A549 treated with AZD9567 at 1 μM for 4 hours (cell line): ENCODE measurements around the gene ZYG11B. TPM values are rescaled to one million over a fixed set of nuclear protein-coding genes. Genes with fewer than 3 reads are reported as not detected.

Experiments used
- total RNA-seq: library from RNA; stranded (reverse); fragments of 200-300 nt; extraction: Qiagen RNA extraction; gene quantifications from 5 replicates; pipeline ENCODE4 v1.2.3, GENCODE V29; 2022; ENCODE audit not compliant: insufficient read depth

The ZYG11B gene
- total RNA-seq = 4.4 to 7.0 TPM (median 6.5 TPM) in 5 replicates

DNA sequence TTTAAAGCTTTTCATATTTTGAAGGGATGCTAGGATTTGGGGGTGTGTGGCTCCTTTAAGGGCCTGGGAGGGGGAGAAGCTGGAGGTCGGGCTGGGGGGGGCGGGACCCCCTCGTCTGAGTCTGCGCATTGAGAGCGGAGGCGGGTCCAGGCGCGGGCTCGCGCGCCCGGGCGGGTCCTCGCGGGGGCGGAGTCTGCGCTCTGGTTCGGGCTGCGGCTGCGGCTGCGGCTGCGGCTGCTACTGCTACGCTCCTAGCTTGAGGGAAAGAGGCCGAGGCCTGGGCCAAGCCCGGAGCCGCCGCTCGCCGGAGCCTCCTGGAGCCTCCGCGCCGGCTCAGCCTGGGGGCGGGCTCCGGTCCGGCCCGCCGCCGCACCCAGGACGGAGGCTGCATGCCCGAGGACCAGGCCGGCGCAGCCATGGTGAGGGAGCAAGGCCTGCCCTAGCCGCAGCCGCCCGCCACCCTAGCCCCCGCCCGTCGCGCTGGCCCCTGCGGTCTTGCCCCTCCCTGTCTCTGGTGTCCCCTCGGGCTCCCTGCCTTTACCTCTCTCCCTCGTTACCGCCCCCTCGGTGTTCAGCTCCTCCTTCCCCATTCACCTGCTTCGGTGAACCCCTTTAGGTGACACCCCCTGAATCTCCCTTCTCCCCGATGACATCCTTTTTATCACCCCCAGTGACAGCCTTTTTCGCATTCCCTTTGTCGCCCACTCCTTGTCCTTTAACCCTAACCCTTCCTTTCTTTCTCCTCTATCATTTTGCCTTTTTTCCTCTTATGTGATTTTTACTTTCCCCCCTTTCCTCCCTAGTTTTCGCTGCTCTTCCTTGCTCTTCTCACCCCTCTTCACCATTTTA lies at the start of gene ZYG11B:
ZYG11B (plus strand) TSS at position 189 of the 849 bp plus-strand sequence; CDS start at position 390, 201 bp downstream.

DNA sequence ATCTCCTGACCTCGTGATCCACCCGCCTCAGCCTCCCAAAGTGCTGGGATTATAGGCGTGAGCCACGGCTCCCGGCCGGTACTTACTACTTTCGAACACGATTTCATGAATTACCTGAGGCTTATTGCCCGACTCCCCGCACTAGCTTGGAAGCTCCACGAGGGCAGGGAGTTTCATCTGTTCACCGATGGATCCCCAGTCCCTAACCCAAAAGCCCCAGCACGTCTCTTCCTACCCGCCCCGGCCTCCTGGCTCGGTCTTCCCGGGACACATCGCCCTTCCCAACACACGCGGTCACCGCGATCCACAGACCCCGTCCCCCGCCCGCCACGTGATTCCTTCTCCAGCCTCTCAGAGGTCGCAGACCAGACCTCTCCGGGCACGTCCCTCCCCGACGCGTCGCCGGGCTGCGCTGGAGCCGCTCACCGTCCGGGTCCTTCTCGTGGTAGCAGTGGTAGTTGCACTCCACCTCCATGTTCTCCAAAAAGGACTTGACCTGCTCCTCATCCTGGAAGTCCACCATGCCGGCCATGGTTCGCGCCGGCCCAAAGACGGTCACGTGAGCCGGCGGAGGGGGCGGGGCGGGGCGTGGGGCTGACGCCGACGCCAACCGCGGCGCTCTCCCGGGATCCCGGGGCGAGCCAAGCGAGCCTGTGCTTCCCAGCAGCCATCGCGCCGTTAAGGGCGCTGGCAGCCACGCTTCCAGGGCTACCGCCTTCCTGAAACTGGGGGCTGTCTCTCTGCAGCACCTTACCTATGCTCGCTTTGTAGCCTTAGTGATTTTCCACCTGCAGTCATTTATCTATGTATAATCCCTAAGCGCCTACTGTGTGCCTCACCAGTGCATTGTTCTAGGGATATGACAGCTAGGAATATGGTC lies 28.2 kb upstream of the ZYG11B start, which contains the start of gene COA7:
COA7 (minus strand) TSS at position 553 of the 880 bp plus-strand sequence; CDS start at position 532, 21 bp downstream.

DNA sequence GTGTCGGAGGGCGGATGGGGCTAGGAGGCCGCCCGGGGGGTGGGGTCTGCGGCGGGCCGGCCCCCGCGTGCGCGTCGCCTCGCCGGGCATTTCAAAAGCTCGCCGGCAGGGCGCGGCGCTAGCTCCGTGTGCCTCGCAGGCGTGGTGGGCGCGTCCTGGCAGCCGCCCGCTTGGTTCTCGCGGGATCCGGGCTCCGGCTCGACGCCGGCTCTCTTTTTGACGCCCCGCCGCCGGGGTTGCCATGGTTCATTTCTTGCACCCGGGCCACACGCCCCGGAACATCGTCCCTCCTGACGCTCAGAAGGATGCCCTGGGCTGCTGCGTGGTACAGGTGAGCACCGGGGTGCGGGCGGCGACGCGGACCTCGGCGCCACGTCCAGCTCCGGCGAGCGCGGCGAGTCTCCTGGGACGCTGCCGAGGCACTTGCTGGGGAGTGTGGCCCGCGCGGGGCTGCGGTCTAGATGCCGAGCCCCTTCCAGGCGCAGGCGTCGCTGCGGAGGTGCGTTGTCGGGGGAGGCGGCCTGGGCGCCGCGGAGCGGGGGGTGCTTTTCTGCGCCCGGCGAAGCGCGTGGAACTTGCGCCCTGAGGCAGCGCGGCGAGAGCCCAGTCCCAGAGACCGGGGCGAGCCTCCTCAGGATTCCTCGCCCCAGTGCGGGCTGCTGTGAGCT lies 116.5 kb downstream of the ZYG11B start, which contains the start of gene ZYG11A:
ZYG11A (plus strand) TSS at position 118 of the 668 bp plus-strand sequence; CDS start at position 242, 124 bp downstream.

Other genes starting within 250 kb of the ZYG11B start
- gene TUT4, start 173.4 kb upstream of the ZYG11B start, total RNA-seq = 22.6 to 46.7 TPM (median 23.8 TPM) in 5 replicates
- not detected in 5 replicates for gene GPX7, start 124.1 kb upstream of the ZYG11B start, total RNA-seq
- 0.20 to 0.51 TPM (median 0.34 TPM) in 4 of 5 replicates, not detected in the other for gene SHISAL2A, start 93.3 kb upstream of the ZYG11B start, total RNA-seq
- 15.3 to 24.1 TPM (median 22.3 TPM) in 5 replicates for gene COA7, start 28.1 kb upstream of the ZYG11B start, total RNA-seq
- 1.6 to 2.7 TPM (median 2.5 TPM) in 5 replicates for gene ZYG11A, start 116.3 kb downstream of the ZYG11B start, total RNA-seq
- 10.4 to 14.0 TPM (median 10.7 TPM) in 5 replicates for gene ECHDC2, start 195.3 kb downstream of the ZYG11B start, total RNA-seq
- gene SCP2, start 200.8 kb downstream of the ZYG11B start, total RNA-seq = 45.5 to 98.0 TPM (median 47.0 TPM) in 5 replicates